ENCODE measurements around the gene PTS. TPM values are rescaled to one million over a fixed set of nuclear protein-coding genes. Genes with fewer than 3 reads are reported as not detected.

PTS gene
- total RNA-seq, 2 experiments from 2014 or later = 31.2 to 32.9 TPM

DNA sequence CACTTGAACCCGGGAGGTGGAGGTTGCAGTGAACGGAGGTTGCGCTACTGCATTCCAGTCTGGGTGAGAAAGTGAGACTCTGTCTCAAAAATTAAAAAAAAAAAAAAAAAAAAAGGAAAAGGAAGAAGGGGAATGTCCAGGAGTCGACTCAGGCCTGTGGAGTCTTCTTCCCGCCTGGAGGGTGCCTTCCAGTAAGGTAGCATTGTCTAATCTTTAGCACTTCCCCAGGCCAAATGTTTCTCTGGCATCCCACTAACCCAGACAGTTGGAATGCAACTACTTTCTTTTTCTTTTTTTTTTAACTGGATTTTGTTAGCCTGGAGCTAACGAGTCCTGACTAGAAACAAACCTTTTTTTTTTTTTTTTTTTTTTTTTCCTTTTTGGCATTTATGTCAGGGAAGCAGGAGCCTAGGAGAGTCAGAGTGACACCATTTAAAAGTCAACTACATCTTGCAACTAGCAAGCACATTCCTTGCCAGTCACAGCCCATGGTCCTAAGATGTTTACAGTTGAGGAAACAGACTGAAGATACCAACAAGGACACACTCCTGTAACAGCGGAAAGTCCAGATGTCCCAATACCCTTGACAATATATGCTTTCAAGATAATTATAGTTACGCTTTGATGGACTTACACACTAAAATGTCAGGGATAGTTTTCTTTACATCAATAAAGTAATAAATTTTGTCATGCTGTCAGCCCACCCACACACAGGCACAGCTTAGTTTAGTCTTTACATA is 23.8 kb downstream of the PTS start:
- CTCF ChIA-PET = no interaction called here
- POLR2A ChIA-PET = no interaction called here

DNA sequence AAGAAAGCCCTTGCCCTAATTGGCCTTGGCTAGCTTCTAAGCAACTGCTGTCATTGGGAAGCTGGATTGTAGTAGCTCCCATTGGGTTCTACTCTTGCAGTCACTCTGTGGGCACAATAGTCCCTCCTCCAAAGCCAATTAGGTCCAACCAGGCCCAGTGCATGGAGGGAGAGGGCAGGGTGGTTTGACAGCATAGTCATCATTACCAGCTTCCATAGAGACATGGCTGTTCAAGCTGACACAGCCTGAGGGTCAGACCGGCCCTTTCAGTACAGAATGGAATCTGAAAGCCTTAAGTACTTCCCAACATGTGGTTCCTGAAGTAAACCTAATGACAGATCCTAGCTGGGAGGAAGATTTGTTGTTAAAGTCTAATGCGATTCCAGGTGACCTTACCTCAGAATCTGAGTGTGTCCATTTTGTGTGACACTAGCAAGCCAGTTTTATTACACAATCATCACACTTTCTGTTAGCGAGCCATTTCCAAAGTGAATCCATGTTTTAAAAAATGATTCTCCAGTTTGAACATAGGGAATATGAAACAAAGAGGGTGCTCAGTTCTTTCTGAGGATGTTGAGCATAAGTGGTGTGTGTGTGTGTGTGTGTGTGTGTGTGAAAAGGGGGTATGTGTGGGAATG is 27.5 kb downstream of the PTS start:
- POLR2A ChIA-PET = no interaction called here

DNA sequence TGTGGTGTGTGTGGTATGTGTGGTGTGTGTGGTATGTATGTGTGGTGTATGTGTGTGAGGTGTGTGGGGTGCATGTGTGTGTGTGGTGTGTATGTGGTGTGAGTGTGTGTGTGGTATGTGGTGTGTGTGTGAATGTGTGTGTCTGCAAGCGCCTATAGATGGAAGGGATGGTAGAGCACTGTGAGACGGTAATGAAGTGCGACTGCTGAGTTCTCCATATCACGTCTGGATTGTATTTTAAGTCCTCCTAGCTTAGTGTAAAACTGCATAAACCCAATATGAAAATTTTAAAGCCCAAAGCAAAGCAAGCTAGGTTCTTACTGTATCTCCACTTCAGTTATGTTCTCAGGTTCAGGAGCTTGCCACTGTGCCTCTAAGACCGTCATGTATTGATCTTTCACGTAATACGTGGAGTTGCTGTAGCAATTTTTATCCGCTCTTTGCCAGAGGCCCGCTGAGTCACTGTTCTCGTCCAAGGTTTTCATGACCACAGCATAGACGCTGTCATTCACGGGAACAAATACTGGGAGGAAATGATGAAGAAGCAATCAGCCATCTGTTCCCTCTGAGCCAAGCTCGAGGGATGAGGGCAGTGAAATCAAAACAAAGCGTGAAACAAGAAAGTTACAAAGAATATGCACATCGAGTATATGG is 29.0 kb downstream of the PTS start:
- ChIA-PET CTCF (no interaction called here), POLR2A (no interaction called here)

More for the DNA sequence above, 27.5 kb downstream of the PTS start:
- CTCF ChIA-PET = no interaction called here

DNA sequence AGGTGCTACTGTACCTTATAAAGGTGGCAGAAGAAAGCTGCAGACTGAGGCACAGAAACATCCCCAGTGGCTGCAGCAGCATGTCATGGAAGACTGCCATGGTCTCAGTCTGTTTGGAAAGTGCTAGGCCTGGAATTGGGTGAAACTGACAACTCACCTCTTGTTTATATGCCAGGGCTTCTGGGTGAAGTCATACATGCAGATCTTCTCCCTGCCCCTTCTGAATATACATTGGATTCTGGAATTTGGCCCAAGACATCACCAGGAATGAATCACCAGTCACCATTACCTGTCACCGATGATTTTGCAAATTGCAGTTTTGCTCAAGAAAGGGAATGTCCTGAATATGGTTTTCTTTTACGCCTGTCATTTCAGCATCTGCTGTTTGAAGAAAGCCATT is 34.3 kb downstream of the PTS start, which contains the start of gene PLET1:
TSS of gene PLET1 (minus strand) at position 371 of the 400 bp plus-strand sequence. CDS start at position 100, 271 bp downstream.
- POLR2A ChIA-PET = no interaction called here

DNA sequence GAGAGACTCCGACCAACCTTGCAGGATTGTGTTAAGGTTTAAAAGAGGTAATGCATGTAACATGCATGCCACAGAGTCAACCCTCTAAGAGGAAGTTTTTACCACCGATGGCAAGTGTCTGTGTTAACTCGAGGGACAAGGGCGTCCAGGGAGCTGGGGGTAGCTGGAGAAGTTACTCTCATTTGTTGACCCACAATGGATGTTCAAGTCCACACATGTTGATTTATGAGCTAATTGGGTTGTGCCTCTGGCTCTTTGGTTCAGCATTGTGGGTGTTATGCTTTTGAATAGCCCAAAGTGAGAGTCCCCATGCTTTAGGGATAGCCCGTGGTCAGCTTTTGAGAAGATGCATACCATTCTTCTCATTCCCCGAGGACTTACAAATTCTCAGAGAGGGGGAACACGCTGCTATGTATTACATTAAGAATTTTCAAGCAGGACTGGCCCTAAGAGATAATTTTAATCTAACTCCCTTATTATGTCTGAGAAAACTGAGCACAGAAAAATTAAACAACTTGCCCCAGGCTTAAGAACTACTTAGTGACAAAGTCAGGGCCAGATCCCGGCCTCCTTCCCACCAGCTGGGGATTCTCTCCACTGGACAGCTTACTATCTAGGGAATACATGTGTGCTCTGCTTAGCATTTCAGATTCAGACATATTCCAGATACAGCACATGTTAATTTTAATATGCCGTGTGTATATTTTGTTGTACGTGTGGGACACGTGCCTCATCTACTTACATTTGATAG is 39.6 kb downstream of the PTS start:
- CTCF ChIA-PET = no interaction called here
- POLR2A ChIA-PET = no interaction called here

More for the DNA sequence above, 34.3 kb downstream of the PTS start, which contains the start of gene PLET1:
- CTCF ChIA-PET = no interaction called here

DNA sequence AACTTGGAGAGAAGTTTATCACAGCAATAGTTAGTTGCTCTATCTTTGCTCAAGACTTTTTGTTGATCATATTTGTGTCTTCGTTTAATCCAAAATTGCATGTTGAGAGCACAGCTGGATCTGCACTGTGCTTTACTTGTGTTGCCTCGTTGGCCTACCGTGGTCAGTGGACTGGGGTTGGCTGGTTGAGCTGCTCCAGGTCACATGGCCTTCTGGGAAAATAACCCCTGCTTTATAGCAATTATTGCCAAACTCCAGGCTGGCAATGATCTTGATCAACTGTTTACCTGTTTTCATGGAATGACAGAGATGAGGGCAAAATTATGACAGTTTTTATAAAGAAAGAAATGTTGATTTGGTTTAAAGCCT is 40.2 kb downstream of the PTS start:
- ChIA-PET POLR2A (no interaction called here), CTCF (no interaction called here)

DNA sequence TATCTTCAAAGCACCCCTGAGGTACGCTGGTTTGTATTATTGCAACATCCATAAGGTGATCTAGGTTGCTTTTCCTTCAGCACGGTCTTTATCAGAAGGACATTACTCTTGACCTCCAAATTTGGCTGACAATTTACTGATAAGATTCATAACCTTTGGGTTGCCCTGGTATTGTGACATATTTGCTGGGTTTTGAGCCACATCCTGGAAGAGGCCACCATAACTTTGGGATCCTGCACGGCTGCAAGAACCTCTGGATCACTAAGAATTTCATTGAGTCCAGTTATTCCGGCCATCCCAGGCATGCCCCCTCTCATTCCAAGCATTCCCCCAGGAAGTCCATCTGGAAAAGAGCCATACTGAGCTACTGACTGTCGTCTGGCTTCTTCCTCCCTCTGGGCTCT is 41.0 kb downstream of the PTS start:
- ChIA-PET POLR2A (no interaction called here), CTCF (no interaction called here)

DNA sequence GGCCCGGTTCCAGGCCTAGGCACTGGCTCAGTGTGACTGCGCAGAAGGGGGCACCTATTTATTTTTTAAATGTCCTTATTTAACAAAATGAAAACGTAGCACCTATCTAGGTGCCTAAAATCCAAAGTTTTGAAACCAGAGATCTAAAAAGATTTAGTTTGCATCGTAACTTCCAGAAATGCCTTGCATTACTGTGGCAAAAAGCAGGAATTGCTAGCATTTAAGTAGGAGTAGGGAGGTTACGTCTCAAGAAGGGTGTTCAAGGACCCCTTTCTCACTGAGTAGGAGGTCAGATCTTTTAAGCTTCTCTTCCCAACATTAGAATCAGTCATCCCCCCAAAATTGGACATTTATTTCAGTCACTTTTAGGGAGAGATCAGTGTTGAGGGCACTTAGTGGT is 42.2 kb downstream of the PTS start:
- ChIA-PET CTCF (interaction anchor here (0.7 to 1.6 kb wide), 2 partner anchors 12 to 37 kb away, joined by 3 read pairs; no protein-coding TSS in a partner anchor), POLR2A (no interaction called here)

DNA sequence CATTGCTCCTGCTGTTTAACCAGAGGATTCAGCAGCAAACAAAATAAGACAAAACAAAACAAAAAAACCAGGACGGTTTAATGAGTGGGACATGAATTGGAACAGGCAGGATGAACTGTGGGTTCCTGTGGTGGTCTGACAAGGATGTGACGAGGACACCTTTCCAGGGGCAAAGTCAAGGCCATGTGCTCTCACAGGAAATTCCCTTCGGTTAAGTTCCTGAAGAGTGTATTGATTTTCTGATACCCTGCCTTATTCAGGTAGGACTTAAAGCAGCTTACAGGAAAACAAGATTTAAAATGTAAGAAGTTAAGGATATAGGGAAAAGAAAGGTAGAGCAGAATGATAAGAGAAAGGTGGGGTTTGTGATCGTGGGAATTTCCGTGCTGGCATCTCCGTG is 42.9 kb downstream of the PTS start:
- POLR2A ChIA-PET = no interaction called here
- CTCF ChIA-PET = interaction anchor here (1.6 kb wide), 1 partner anchor 38 kb away, joined by 3 read pairs; no protein-coding TSS in a partner anchor

DNA sequence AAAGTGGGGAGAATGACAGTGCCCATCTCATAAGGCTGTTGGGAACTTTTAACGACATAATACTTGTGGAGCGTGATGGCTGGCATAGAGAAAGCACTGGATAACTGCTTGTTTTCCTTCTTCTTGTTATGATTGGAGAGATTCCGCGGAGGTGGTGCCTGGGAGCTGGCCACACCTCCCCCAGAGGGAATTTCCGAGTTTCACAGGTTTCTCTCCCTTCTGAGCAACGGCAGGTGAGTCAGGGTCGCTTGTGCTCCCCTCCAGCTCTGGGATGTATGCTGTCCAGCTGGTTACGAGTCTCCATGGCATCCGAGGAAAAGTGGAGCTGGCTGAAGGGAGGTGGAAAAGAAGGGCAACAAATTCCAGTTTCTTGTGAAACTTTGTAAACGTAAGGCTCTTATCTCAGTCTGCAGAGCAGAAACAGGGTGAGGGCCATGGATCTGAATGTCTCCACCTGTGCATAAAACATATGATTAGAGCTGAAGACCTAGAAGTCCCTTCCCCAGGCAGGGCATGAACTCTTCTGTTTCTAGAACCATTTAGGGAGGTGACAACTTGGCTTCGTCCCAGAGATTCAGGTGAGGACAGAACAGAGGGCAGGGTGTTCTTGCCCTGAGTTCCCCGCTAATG is 44.4 kb downstream of the PTS start:
- ChIA-PET CTCF (interaction anchor here (1.4 kb wide), 1 partner anchor 9 kb away, joined by 5 read pairs; no protein-coding TSS in a partner anchor), POLR2A (no interaction called here)

DNA sequence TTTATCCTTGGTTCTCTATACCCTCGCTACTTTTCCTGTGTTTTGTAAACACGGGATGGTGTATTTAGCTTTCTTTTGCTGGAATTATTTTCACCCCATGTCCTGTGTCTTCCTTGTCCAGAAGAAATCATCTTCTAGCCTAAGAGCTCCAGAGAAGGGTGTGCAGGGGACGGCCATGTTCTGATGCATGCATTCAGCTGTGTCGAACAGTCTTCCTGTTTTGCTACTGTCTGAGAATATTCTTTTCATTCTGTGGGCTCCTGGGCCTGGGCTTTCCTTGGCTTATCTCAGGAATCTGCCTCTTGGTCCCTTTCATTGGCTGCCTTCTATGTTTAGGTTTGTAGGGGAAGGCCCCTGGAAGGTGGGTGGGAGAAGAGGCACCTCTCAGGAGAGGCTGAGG is 45.0 kb downstream of the PTS start:
- POLR2A ChIA-PET = no interaction called here

DNA sequence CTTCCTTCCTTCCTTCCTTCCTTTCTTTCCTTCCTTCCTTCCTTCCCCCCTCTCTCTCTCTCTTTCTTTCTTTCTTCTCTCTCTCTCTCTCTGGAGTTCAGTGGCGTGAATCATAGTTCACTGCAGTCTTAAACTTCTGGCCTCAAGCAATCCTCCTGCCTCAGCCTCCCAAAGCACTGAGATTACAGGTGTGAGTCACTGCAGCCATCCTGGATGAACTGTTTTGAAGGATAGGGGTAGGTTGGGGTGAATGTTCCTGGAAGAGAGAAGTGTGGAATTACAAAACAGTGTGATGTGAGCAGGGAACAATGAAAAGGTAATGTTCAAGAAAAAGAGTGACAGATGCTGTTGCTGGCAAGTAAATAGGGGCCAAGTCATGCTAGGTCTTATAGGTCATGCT is 46.8 kb downstream of the PTS start:
- POLR2A ChIA-PET = no interaction called here
- CTCF ChIA-PET = no interaction called here

More for the DNA sequence above, 45.0 kb downstream of the PTS start:
- CTCF ChIA-PET = interaction anchor here (1.4 kb wide), 1 partner anchor 9 kb away, joined by 5 read pairs; no protein-coding TSS in a partner anchor

DNA sequence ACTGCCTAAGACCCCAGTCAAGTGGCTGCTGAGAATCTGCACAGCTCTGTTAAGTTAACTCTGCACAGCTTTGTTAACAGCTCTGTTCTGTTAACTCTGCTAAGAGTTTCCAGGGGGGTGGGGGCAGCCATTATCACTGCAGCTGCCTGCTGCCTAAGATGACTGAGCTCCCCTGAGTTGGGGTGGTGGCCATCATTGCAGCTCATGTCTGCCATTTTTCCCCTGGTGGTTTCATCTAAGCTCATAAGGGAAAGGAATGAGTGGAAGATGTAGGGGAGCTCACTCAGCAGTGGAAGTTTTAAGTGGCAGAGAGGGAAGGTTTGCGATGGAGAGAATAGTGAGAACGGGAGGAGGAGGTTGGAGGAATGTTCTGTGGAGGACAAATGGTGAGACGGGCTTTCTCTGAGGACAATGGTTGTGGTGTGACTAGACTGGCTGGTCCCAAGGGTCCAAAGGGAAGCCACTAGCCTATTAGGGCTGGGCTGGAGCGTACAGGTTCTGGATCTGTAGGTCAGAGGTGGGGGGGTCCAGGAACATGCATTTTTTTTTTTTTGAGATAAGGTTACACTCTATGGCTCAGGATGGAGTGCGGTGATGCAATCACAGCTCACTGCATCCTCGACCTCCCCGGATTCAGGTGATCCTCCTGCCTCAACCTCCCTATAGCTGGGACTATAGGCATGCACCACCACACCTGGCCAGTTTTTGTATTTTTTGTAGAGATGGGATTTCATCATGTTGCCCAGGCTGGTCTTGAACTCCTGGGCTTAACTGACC is 48.0 kb downstream of the PTS start:
- ChIA-PET CTCF (interaction anchor here (0.7 to 2.0 kb wide), 2 partner anchors 55 to 182 kb away, joined by 3 to 9 read pairs; no protein-coding TSS in a partner anchor), POLR2A (no interaction called here)

DNA sequence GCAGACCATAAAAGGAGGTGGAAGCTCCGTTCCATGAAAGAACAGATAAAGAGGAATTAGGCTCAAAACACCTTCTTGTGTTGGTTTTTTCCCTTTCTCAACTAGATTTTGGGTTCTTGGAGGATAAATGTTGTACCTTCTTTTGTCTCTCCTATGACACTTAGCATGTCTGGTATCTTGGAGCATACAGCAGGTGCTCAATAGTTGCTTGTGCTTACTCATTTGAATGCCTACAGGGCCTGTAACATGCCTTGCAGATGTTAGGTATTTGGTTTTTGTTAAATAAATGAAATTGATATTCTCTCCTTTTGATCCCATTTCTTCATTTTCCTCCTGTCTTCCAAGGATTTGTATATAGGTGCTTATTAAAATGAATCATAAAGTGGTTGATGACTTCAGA is 50.8 kb downstream of the PTS start:
- CTCF ChIA-PET = interaction anchor here (0.6 to 0.7 kb wide), 2 partner anchors 12 to 46 kb away, joined by 3 read pairs; no protein-coding TSS in a partner anchor
- POLR2A ChIA-PET = no interaction called here

DNA sequence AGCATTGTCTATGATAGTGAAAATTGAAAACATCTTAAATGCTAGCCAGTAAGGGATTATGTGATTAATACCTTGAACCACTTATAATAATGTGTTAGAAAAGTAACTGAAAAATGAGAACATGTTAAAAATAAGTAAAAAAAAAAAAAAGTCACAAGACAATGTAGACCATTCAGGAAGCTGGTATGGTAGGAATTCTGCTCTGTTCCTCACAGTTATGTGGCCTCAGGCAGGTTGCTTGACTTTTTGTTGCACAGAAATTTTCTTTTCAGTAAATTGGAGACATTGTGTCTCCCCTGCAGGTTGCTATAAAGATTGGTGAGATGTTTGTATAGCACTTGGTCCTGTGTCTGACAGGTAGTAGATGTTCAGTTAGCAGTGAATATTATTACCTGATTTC is 51.7 kb downstream of the PTS start:
- ChIA-PET CTCF (interaction anchor here (0.6 to 7.5 kb wide), 3 partner anchors 10 to 57 kb away, joined by 3 to 96 read pairs (median 3); no protein-coding TSS in a partner anchor), POLR2A (interaction anchor here (0.6 kb wide), 1 partner anchor 139 kb away, joined by 3 read pairs; no protein-coding TSS in a partner anchor)

DNA sequence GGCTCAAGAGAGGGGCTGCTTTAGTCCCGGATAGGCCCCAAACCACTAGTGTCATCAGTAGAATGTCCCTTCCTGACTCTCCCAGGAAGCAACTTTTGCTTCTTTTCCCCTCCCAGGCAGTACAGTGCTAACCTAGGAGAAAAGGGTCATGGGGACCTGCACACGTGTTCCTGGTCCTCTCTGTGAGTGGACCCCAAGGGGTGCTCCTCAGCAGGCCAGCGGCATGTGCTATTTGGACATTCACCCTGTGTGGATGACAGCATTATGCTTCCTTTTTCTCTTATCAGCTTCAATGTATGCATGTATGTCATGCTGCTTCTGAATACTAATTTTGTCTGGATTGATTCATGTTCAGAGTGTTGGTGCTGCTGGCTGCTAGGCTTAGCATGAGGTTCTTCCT is 52.6 kb downstream of the PTS start:
- ChIA-PET CTCF (interaction anchor here (0.7 to 7.5 kb wide), 7 partner anchors 10 to 73 kb away, joined by 3 to 96 read pairs (median 3); partner anchors contain the start of gene PTS), POLR2A (no interaction called here)

DNA sequence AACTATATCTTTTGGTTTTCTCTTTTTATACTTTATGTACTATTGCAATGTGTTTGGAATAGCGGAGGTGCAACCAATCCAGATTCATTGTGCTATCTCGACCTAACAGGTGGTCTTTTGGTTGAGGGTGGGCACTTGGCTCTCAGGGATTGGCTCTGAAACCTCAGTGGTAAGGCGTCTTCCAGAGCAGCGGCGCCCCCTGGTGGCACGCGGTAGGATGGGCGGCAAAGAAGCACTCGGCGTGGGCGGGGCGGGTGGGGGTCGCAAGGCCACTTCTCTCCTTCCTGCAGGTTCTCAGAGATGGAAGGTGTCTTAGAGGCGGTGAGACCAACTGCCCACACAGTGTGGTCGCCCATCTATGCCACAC is 53.7 kb downstream of the PTS start:
- CTCF ChIA-PET = interaction anchor here (0.6 to 7.5 kb wide), 21 partner anchors 9 to 1084 kb away, joined by 3 to 96 read pairs (median 4); partner anchors contain the start of gene PTS

More for the DNA sequence above, 53.7 kb downstream of the PTS start:
- POLR2A ChIA-PET = interaction anchor here (0.7 kb wide), 1 partner anchor 159 kb away, joined by 5 read pairs; no protein-coding TSS in a partner anchor

Data from activated CD8-positive, alpha-beta memory T cell treated with anti-CD3 and anti-CD28 coated beads for 36 hours (primary cell).